Calu3 (cell line): Measurements from ENCODE around the gene SP3. TPM values are rescaled to one million over a fixed set of nuclear protein-coding genes. Genes with fewer than 3 reads are reported as not detected.
A peak's percentile ranks its signal among the peaks of the same experiment; 100 is the strongest.

Source experiments
- BruUV-seq: library from RNA; stranded (reverse); fragments of 400-500 nt; replicated peaks from 2 replicates; lab custom pipeline; 2021; lab: Mats Ljungman, UMichigan
- CTCF ChIA-PET: fragments of 300-600 bp; sonication (Branson Sonifier 250); formaldehyde crosslinking; loops from one replicate; lab custom pipeline; 2022; ENCODE audit warnings: antibody characterized with exemption; lab: Charles Lee
- DNase-seq: peaks from one replicate; pipeline ENCODE4 v3.0.0; 2022
- H3K27ac Mint-ChIP-seq: one replicate; pipeline ENCODE4 v1.8.0; 2022; ENCODE audit warnings: mixed read lengths; ENCODE audit not compliant: unreplicated experiment
- H3K27me3 Mint-ChIP-seq: one replicate; pipeline ENCODE4 v1.8.0; 2022; ENCODE audit warnings: mixed read lengths; ENCODE audit not compliant: unreplicated experiment
- H3K36me3 Mint-ChIP-seq: one replicate; pipeline ENCODE4 v1.8.0; 2022; ENCODE audit warnings: mild to moderate bottlenecking, moderate library complexity, mixed read lengths; ENCODE audit not compliant: insufficient read depth, unreplicated experiment
- H3K4me1 Mint-ChIP-seq: one replicate; pipeline ENCODE4 v1.8.0; 2022; ENCODE audit warnings: mild to moderate bottlenecking, low read depth, mixed read lengths; ENCODE audit not compliant: unreplicated experiment
- H3K4me3 Mint-ChIP-seq: one replicate; pipeline ENCODE4 v1.8.0; 2022; ENCODE audit warnings: mild to moderate bottlenecking, low read depth, moderate library complexity, mixed read lengths; ENCODE audit not compliant: unreplicated experiment
- H3K9me3 Mint-ChIP-seq: one replicate; pipeline ENCODE4 v1.8.0; 2022; ENCODE audit warnings: low read depth, mixed read lengths; ENCODE audit not compliant: unreplicated experiment
- intact Hi-C: fragments of 100-400 bp; cut with micrococcal nuclease; formaldehyde crosslinking; loops from one replicate; pipeline ENCODE4 v1.10.0; 2022; ENCODE audit not compliant: unreplicated experiment
- total RNA-seq: library from RNA; stranded (reverse); gene quantifications from 2 replicates; pipeline ENCODE4 v1.2.3, GENCODE V29; 2022
- TF ChIP-seq, protein P1 (sequence below): fragments of 200-600 bp; IDR thresholded peaks from one replicate; pipeline ENCODE4 v1.8.0; 2022; ENCODE audit warnings: antibody characterized with exemption; ENCODE audit not compliant: unreplicated experiment

Gene SP3
- total RNA-seq, 1 experiment from 2014 or later = 82.5 TPM

DNA sequence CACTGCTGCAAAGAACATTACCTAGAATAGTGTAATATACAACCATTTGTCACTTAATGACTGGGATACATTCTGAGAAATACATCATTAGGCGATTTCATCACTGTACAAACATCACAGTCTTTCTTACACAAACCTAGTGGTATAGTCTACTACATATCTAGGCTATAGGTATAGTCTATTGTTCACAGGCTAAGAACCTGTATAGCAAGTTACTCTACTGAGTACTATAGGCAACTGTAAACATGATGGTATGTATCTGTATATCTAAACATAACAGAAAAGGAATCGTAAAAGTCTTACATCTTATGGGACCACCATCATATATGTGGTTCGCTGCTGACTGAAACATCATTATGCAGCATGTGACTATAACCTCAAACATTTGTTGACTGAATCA, 21.4 kb downstream of the SP3 start:
- CTCF ChIA-PET = interaction anchor here (1.0 kb wide), 1 partner anchor 17 kb away, joined by 4 read pairs; no protein-coding TSS in a partner anchor
- H3K36me3 Mint-ChIP-seq = peaks cover 26% of the 10 kb centered on the region
- H3K27ac Mint-ChIP-seq = no peak overlapping the region
- H3K4me1 Mint-ChIP-seq = peaks cover 61% of the 10 kb centered on the region
- no TSS peak for BruUV-seq
- TF ChIP-seq, protein P1, sequence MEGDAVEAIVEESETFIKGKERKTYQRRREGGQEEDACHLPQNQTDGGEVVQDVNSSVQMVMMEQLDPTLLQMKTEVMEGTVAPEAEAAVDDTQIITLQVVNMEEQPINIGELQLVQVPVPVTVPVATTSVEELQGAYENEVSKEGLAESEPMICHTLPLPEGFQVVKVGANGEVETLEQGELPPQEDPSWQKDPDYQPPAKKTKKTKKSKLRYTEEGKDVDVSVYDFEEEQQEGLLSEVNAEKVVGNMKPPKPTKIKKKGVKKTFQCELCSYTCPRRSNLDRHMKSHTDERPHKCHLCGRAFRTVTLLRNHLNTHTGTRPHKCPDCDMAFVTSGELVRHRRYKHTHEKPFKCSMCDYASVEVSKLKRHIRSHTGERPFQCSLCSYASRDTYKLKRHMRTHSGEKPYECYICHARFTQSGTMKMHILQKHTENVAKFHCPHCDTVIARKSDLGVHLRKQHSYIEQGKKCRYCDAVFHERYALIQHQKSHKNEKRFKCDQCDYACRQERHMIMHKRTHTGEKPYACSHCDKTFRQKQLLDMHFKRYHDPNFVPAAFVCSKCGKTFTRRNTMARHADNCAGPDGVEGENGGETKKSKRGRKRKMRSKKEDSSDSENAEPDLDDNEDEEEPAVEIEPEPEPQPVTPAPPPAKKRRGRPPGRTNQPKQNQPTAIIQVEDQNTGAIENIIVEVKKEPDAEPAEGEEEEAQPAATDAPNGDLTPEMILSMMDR = no peak
- no peaks in the 10 kb centered on the region for H3K9me3 Mint-ChIP-seq
- DNase-seq = no peak
- no peaks in the 10 kb centered on the region for H3K27me3 Mint-ChIP-seq
- no peak overlapping the region for H3K4me3 Mint-ChIP-seq
- intact Hi-C loops = loop anchor here (2.0 kb wide), 1 partner anchor 29 kb away; no protein-coding TSS in a partner anchor

DNA sequence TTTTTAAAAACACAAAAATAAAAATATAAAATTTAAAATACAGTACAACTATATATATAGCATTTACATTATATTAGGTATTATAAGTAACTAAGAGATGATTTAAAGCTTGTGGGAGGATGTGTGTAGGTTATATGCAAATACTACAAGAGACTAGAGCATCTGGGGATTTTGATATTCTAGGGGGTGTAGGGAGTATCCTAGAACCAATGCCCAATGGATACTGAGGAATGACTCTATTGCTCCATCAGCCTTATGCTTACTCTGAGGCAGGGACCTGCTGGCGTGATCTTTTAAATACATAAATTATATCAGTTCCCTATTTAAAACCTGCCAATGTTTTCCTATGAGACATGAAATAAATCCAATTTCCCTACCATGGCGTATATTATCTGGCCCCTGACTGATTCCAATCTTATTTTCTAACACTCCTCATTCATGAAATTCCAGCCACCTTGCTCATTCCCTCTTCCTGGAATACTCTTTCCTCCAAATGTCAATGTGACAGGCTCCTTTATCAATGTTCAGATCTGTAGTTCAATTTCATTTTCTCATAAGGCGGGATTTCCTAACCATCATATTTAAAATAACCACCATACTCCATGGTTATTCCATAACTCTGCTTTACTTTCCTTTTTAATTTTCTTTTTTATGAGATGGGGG, 22.2 kb downstream of the SP3 start:
- no TSS peak for BruUV-seq
- Mint-ChIP-seq H3K36me3 (peaks cover 26% of the 10 kb centered on the region), H3K27me3 (no peaks in the 10 kb centered on the region), H3K4me1 (peaks cover 67% of the 10 kb centered on the region), H3K27ac (peak overlapping the region; percentile 6), H3K4me3 (no peak overlapping the region), H3K9me3 (no peaks in the 10 kb centered on the region)
- intact Hi-C loops = loop anchor here (2.0 kb wide), 1 partner anchor 28 kb away; no protein-coding TSS in a partner anchor
- TF ChIP-seq, protein P1 = no peak
- no peak for DNase-seq
- CTCF ChIA-PET = no interaction called here

DNA sequence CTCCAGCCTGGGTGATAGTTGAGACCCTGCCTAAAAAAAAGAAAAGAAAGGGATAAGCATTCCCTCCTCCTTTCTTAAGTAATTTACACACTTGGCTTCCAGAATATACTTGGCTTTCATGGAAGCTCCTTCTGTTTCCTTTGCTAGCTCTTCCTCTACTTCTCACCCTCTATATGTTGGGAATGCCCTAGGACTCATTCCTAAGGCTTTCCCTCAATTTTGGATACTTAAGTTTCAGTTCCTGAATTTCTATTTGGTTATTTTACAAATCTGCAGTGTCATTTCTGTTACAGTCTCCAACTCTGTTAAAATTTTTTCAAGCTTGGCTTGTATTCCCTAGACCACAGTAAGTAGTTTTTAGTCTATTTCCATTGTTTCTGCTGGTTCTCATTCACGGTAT, 23.6 kb downstream of the SP3 start:
- H3K4me1 Mint-ChIP-seq = peaks cover 53% of the 10 kb centered on the region
- no peaks in the 10 kb centered on the region for H3K9me3 Mint-ChIP-seq
- TF ChIP-seq, protein P1 = no peak
- no peak for DNase-seq
- no peaks in the 10 kb centered on the region for H3K27me3 Mint-ChIP-seq
- H3K27ac Mint-ChIP-seq = peak overlapping the region; percentile 50
- H3K36me3 Mint-ChIP-seq = peaks cover 15% of the 10 kb centered on the region
- CTCF ChIA-PET = no interaction called here
- BruUV-seq = no TSS peak
- intact Hi-C loops = no loop called here
- peak overlapping the region; percentile 1 for H3K4me3 Mint-ChIP-seq

DNA sequence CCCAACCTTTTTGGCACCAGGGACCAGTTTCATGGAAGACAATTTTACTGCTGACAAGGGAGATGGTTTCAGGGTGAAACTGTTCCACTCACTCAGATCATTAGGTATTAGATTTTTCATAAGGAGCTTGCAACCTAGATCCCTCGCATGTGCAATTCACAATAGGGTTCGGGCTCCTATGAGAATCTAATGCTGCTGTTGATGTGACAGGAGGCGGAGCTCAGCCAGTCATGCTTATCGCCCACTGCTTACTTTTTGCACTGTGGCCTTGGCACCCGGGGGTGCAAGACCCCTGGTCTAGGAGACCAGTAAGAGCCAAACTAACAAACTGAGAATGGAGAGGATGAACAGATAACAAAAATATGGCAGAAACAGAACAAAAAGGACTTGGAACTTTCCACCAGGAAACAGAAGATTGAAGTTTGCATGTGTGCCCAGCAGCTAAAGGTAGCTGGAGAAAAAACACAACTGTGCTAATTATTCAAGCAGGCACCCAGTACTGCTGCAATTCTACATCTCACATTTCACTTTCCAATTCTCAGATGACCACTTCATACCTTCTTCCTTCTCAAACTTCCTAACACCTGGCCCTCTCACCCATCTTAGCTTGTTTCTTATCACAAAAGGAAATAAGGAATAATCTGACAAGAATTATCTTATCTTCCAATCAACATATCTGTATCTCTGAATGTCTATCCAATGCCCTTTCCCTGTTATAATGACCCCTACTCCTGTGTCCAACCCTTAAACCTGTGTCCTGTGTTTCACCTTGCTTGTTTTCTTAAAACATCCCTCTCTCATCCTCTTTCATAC, 24.8 kb downstream of the SP3 start:
- intact Hi-C loops = no loop called here
- TF ChIP-seq, protein P1 = no peak
- Mint-ChIP-seq H3K27me3 (no peaks in the 10 kb centered on the region), H3K9me3 (no peaks in the 10 kb centered on the region), H3K27ac (peak overlapping the region; percentile 53), H3K4me3 (peak overlapping the region; percentile 1), H3K4me1 (peaks cover 51% of the 10 kb centered on the region), H3K36me3 (peaks cover 15% of the 10 kb centered on the region)
- no TSS peak for BruUV-seq
- CTCF ChIA-PET = interaction anchor here (0.8 kb wide), 1 partner anchor 18 kb away, joined by 3 read pairs; no protein-coding TSS in a partner anchor
- no peak for DNase-seq
